ENCODE results near the gene MEGF8. TPM values are rescaled to one million over a fixed set of nuclear protein-coding genes. Genes with fewer than 3 reads are reported as not detected.

The MEGF8 gene
- total and polyA plus RNA-seq, 2 of the 13 experiments (the other 11 are each of a cell fraction or from before 2014, with no cell fraction given): 4.0 to 8.8 TPM

- TF ChIP-seq FUBP1 (CRISPR knock-in tag; IDR thresholded peaks at IDR 0.05; ENCODE audit: borderline replicate concordance): no peak
- TF ChIP-seq SYNCRIP (IDR thresholded peaks at IDR 0.05; ENCODE audit: insufficient read depth, low read depth, low read length): no peak
- TF ChIP-seq EHMT2 (IDR thresholded peaks at IDR 0.05; ENCODE audit: borderline replicate concordance, low read depth, low read length): no peak
- no peak for TF ChIP-seq ZNF354B (CRISPR knock-in tag; IDR thresholded peaks at IDR 0.05)
- TF ChIP-seq KDM5B (CRISPR knock-in tag; IDR thresholded peaks at IDR 0.05; ENCODE audit: borderline replicate concordance): peak; percentile 70
- peak; percentile 70; the same call in 1 of the 2 replicates for TF ChIP-seq ZSCAN20 (CRISPR knock-in tag; IDR thresholded peaks at IDR 0.05; ENCODE audit: borderline replicate concordance)
- TF ChIP-seq, protein P1, sequence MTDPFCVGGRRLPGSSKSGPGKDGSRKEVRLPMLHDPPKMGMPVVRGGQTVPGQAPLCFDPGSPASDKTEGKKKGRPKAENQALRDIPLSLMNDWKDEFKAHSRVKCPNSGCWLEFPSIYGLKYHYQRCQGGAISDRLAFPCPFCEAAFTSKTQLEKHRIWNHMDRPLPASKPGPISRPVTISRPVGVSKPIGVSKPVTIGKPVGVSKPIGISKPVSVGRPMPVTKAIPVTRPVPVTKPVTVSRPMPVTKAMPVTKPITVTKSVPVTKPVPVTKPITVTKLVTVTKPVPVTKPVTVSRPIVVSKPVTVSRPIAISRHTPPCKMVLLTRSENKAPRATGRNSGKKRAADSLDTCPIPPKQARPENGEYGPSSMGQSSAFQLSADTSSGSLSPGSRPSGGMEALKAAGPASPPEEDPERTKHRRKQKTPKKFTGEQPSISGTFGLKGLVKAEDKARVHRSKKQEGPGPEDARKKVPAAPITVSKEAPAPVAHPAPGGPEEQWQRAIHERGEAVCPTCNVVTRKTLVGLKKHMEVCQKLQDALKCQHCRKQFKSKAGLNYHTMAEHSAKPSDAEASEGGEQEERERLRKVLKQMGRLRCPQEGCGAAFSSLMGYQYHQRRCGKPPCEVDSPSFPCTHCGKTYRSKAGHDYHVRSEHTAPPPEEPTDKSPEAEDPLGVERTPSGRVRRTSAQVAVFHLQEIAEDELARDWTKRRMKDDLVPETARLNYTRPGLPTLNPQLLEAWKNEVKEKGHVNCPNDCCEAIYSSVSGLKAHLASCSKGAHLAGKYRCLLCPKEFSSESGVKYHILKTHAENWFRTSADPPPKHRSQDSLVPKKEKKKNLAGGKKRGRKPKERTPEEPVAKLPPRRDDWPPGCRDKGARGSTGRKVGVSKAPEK (CRISPR knock-in tag; IDR thresholded peaks at IDR 0.05; ENCODE audit: borderline replicate concordance): no peak
- TF ChIP-seq, protein P2, sequence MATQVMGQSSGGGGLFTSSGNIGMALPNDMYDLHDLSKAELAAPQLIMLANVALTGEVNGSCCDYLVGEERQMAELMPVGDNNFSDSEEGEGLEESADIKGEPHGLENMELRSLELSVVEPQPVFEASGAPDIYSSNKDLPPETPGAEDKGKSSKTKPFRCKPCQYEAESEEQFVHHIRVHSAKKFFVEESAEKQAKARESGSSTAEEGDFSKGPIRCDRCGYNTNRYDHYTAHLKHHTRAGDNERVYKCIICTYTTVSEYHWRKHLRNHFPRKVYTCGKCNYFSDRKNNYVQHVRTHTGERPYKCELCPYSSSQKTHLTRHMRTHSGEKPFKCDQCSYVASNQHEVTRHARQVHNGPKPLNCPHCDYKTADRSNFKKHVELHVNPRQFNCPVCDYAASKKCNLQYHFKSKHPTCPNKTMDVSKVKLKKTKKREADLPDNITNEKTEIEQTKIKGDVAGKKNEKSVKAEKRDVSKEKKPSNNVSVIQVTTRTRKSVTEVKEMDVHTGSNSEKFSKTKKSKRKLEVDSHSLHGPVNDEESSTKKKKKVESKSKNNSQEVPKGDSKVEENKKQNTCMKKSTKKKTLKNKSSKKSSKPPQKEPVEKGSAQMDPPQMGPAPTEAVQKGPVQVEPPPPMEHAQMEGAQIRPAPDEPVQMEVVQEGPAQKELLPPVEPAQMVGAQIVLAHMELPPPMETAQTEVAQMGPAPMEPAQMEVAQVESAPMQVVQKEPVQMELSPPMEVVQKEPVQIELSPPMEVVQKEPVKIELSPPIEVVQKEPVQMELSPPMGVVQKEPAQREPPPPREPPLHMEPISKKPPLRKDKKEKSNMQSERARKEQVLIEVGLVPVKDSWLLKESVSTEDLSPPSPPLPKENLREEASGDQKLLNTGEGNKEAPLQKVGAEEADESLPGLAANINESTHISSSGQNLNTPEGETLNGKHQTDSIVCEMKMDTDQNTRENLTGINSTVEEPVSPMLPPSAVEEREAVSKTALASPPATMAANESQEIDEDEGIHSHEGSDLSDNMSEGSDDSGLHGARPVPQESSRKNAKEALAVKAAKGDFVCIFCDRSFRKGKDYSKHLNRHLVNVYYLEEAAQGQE (IDR thresholded peaks at IDR 0.05; ENCODE audit: borderline replicate concordance in 1 of 2, low read depth in 1 of 2, low read length in 2 of 2): 0 out of 4 replicates have a peak, but pooled peaks of 1 of the 2 experiments have one; percentile 10
- TF ChIP-seq ZNF530 (CRISPR knock-in tag; IDR thresholded peaks at IDR 0.05; ENCODE audit: low read depth): no peak
- no peak for TF ChIP-seq ZNF382 (CRISPR knock-in tag; IDR thresholded peaks at IDR 0.05; ENCODE audit: borderline replicate concordance)
- peak; percentile 38; the same call in 1 of the 2 replicates for TF ChIP-seq JUND (CRISPR knock-in tag; IDR thresholded peaks at IDR 0.05)
- TF ChIP-seq, protein P3, sequence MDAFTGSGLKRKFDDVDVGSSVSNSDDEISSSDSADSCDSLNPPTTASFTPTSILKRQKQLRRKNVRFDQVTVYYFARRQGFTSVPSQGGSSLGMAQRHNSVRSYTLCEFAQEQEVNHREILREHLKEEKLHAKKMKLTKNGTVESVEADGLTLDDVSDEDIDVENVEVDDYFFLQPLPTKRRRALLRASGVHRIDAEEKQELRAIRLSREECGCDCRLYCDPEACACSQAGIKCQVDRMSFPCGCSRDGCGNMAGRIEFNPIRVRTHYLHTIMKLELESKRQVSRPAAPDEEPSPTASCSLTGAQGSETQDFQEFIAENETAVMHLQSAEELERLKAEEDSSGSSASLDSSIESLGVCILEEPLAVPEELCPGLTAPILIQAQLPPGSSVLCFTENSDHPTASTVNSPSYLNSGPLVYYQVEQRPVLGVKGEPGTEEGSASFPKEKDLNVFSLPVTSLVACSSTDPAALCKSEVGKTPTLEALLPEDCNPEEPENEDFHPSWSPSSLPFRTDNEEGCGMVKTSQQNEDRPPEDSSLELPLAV (CRISPR knock-in tag; conservative IDR thresholded peaks at IDR 0.05; ENCODE audit: low read depth): no peak
- TF ChIP-seq ZNF749 (CRISPR knock-in tag; IDR thresholded peaks at IDR 0.05; ENCODE audit: borderline replicate concordance): no peak
- TF ChIP-seq SRSF4 (IDR thresholded peaks at IDR 0.05; ENCODE audit: low read depth, low read length, poor library complexity, severe bottlenecking): peak; percentile 61
- no peak for TF ChIP-seq MIER3 (CRISPR knock-in tag; IDR thresholded peaks at IDR 0.05; ENCODE audit: borderline replicate concordance)
Measured at GRCh38 chr19:42279902-42280814, 45.3 kb upstream of the MEGF8 start (continued).
